ENCODE results near the gene PPP1R26.

PPP1R26 gene

GRCh38 chr9:135463140-135463539 lies 16.4 kb upstream of the PPP1R26 start:
- FAIRE-seq, result no peak

GRCh38 chr9:135464181-135464580 lies 15.4 kb upstream of the PPP1R26 start:
- no peak for DNase-seq (ENCODE audit: insufficient read length, low spot score)

More at GRCh38 chr9:135463140-135463539, 16.4 kb upstream of the PPP1R26 start:
- no peak for DNase-seq (ENCODE audit: insufficient read length, low spot score)

GRCh38 chr9:135468854-135469521 lies 10.6 kb upstream of the PPP1R26 start:
- FAIRE-seq (no peak), DNase-seq (ENCODE audit: insufficient read length, low spot score) (no peak)

More at GRCh38 chr9:135464181-135464580, 15.4 kb upstream of the PPP1R26 start:
- no peak for FAIRE-seq

- no peak for FAIRE-seq
- no peak for DNase-seq (ENCODE audit: insufficient read length, low spot score)
These were observed 7.6 kb upstream of the PPP1R26 start for GRCh38 chr9:135471791-135472640.

- FAIRE-seq (no peak), DNase-seq (ENCODE audit: insufficient read length, low spot score) (no peak)
These were observed 5.5 kb upstream of the PPP1R26 start for GRCh38 chr9:135473972-135474543.

- DNase-seq (ENCODE audit: insufficient read length, low spot score), result no peak
These were observed 4.7 kb upstream of the PPP1R26 start for GRCh38 chr9:135474915-135475314.

GRCh38 chr9:135476561-135477355 lies 2.8 kb upstream of the PPP1R26 start:
- no peak for DNase-seq (ENCODE audit: insufficient read length, low spot score)

More at GRCh38 chr9:135474915-135475314, 4.7 kb upstream of the PPP1R26 start:
- FAIRE-seq, result no peak

GRCh38 chr9:135478191-135478590 lies 1.4 kb upstream of the PPP1R26 start:
- no peak for DNase-seq (ENCODE audit: insufficient read length, low spot score)
- no peak for FAIRE-seq

More at GRCh38 chr9:135476561-135477355, 2.8 kb upstream of the PPP1R26 start:
- no peak for FAIRE-seq

GRCh38 chr9:135478829-135479468 lies 633 bp upstream of the PPP1R26 start:
- DNase-seq (ENCODE audit: insufficient read length, low spot score), result peak; percentile 28
- FAIRE-seq, result no peak

GRCh38 chr9:135480071-135480939 lies 723 bp downstream of the PPP1R26 start:
- DNase-seq (ENCODE audit: insufficient read length, low spot score) (peak; percentile 46), FAIRE-seq (no peak)

GRCh38 chr9:135480940-135481310 lies 1.3 kb downstream of the PPP1R26 start:
- DNase-seq (ENCODE audit: insufficient read length, low spot score), result no peak
- FAIRE-seq, result no peak

- no peak for FAIRE-seq
- no peak for DNase-seq (ENCODE audit: insufficient read length, low spot score)
These were observed 2.6 kb downstream of the PPP1R26 start for GRCh38 chr9:135482015-135482754.

- no peak for FAIRE-seq
- DNase-seq (ENCODE audit: insufficient read length, low spot score), result no peak
These were observed 5.1 kb downstream of the PPP1R26 start for GRCh38 chr9:135484460-135485277.

GRCh38 chr9:135485385-135485784 lies 5.8 kb downstream of the PPP1R26 start:
- no peak for DNase-seq (ENCODE audit: insufficient read length, low spot score)
- FAIRE-seq, result no peak

- DNase-seq (ENCODE audit: insufficient read length, low spot score) (no peak), FAIRE-seq (no peak)
These were observed 6.2 kb downstream of the PPP1R26 start for GRCh38 chr9:135485832-135486231.

GRCh38 chr9:135486267-135487065 lies 6.9 kb downstream of the PPP1R26 start:
- no peak for FAIRE-seq
- DNase-seq (ENCODE audit: insufficient read length, low spot score), result no peak

Data from GM19239 (cell line).